Activated naive CD4-positive, alpha-beta T cell treated with Interleukin-2 at 50 U/mL for 16 hours (primary cell): ENCODE measurements around the gene PRAC1.

ENCODE experiments used
- DNase-seq: peaks from one replicate; pipeline ENCODE4 v3.0.0-alpha.2; 2020

PRAC1 gene

GRCh38 chr17:48722201-48722907 is at the start of gene PRAC1:
Gene PRAC1, minus strand, starts transcription at chr17:48722518. Its CDS starts 126 bp downstream, at chr17:48722392.
- no peak for DNase-seq

DNA sequence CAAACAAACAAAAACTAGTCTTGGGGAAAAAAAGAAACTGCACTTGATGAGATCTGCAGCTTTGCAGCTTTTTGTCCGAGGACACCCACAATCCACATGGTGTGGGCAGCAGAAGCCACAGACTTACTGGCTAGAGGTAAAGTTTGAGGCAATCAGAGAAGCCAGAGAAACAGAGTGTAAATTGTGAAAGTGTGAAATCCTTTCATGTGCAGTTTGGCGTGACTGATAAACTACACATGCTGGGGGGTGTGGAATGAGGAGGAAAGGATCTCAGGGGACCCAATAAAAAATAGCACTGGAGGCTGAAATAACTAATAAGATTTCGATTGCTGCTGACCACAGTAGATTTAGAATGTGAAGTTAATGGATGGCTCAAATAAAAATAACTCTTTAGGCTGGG is 48.6 kb upstream of the PRAC1 start:
- no peak for DNase-seq

- no peak for DNase-seq
These were observed 46.8 kb upstream of the PRAC1 start for GRCh38 chr17:48769009-48769675.

DNA sequence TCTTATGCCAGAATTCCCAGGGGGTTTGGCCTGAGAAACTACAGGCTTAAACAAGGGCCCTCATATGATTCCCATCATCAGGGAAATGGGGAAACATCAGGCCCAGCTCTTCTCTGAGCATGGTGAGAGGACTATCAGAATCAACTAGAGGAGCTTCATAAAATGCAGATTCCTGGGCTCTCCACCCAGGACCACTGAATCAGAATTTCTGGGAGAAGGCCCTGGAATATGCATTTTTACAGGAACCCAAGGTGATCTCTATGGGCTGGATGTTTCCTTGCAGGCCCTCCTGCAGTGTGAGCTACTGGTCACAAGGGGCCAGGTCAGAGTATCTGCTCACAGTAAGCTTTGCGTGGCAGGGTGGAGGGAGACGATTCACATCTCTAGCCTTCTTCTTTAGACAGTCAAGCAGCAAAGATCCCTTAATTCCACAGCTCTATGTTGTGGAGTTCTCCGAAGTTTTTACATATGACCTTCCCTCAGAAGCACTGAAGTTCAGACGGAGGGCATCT is 45.0 kb upstream of the PRAC1 start:
- no peak for DNase-seq

DNA sequence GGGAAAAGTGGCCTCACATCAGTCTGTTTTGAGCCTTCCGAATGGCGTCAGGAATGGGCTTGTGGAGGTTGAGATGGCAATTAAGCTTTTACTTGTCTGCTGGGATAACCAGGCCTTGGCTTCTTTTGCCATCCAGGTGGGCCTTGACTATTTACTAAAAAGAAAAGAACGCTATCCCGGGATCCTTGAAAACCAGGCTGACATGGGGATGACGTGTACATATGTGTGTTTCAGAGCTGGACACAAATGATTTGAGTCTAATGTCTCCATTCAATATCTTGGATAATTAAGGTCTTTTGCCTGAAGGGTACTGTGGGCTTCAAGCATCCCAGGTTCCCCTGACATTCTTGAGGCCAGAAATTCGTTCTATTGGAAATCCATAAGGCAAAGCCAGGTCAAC is 38.8 kb upstream of the PRAC1 start:
- DNase-seq = no peak

DNA sequence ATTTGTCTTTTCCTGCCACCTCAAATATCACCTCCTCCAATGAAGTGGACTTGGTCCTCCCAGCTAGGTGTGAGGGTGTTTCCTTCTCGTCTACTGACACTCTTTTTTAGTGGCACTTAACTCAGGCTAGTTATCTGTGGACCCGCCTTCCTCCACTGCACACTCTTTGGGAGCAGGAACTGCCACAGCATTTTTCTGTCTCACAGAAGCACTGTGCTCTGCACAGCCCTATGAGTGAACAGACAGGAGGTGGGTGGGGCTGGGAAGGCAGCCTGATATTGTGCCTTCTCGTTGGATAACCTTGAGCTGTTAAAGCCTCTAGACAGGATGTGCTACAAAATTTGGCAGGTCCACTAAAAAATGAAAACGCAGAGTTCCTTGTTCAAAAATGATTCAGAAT is 38.1 kb upstream of the PRAC1 start:
- DNase-seq = no peak

- DNase-seq = no peak
These were observed 37.0 kb upstream of the PRAC1 start for GRCh38 chr17:48759288-48759687.

DNA sequence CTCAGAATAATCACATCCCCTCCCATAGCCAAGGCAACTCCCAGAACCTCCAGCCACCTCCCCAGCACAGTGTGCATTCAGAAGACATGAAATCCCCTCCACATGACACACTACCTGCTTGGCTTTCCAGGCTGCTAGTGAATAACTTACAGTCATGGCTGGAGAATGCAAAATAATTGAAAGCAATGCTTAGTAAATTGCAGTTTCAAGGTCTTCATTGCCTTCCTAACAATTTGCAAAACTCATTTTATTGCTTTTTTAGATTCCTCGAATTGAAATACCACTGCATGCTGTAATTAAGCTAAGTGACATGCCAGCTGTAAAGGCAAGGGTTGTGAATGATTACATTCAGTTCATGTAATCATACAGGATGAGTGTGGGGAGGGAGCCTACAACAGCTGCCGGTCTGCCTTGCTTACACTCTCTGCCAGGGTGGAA is 35.2 kb upstream of the PRAC1 start:
- DNase-seq = no peak

- DNase-seq = no peak
These were observed 34.5 kb upstream of the PRAC1 start for GRCh38 chr17:48756830-48757251.

DNA sequence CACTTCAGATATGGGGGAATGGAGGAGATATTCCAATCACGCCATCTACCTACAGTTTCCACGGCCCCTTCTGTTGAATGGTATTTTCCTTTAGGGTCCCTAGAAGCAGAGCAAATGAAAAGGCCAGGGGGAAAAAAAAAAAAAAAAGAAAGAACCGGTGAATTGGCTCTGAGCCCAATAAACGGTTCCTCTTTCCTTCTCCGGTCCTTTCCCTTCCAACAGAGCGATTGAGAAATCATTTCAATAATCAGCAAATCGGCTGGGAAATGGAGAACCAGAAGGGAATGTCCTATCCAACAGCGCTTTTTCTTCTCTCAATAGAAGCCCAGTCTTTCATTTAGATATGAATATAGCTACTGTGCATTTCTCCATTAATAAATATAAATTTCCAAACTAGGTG is 33.0 kb upstream of the PRAC1 start:
- DNase-seq = no peak

DNA sequence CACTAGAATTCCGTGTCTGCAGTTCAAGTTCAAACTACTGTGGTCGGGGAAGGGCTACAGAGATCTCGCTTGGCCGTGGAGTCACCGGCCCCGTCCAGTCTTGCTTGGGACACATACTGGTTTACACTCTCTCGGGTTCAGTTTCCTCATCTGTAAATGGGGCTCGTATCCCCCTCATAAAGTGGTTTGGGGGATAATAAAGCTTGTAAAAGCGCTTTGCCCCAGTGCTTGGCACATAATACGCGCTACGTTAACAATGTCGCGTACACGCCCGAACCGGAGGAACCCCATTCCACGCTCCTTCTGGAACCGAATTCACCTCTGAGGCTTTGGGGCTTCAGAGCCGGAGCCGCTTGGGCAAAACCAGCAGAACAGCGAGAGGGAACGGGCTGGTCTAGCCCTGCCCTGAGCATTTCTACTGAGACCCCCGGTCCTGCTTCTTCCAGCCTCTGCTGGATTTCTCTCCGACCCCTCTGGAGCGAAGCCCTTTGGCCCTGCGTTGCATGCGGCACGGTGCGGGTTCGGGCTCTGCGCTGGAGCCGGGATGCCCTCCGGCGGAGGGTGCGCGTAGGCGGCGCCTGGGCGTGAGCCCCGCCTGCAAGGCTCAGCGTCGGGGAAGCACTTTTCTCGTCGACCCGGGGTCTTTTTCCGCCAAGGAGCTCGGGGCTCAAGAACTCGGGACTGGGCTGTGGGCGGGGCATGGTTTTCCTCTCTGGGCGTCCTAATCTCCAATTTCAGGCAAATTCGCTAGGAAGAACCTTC is 32.4 kb upstream of the PRAC1 start:
- DNase-seq = no peak

GRCh38 chr17:48753794-48754499 is 31.6 kb upstream of the PRAC1 start:
- DNase-seq = no peak

- DNase-seq = no peak
These were observed 30.3 kb upstream of the PRAC1 start for GRCh38 chr17:48752399-48753288.

GRCh38 chr17:48751733-48752398 is 29.5 kb upstream of the PRAC1 start:
- no peak for DNase-seq

DNA sequence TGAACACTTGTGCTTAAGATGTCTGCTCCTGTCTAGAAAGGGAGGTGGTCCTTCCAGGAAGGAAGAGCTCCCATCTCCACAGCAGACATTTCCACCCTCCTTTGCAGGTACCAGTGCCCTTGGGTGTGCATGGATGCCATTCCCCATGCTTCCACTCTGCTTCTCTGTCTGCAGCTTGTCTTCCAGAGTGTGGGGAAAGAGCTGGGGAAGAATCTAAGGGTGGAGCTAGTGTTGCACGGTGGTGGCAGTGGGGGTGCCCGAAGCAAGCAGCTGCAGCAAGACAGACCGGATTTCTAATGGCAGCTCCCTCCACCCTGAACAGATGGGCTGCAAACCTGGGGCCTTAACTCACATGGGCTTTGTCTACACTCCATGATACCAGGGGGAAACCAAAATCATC is 28.9 kb upstream of the PRAC1 start:
- DNase-seq = no peak

- DNase-seq = no peak
These were observed 27.6 kb upstream of the PRAC1 start for GRCh38 chr17:48749621-48750553.

DNA sequence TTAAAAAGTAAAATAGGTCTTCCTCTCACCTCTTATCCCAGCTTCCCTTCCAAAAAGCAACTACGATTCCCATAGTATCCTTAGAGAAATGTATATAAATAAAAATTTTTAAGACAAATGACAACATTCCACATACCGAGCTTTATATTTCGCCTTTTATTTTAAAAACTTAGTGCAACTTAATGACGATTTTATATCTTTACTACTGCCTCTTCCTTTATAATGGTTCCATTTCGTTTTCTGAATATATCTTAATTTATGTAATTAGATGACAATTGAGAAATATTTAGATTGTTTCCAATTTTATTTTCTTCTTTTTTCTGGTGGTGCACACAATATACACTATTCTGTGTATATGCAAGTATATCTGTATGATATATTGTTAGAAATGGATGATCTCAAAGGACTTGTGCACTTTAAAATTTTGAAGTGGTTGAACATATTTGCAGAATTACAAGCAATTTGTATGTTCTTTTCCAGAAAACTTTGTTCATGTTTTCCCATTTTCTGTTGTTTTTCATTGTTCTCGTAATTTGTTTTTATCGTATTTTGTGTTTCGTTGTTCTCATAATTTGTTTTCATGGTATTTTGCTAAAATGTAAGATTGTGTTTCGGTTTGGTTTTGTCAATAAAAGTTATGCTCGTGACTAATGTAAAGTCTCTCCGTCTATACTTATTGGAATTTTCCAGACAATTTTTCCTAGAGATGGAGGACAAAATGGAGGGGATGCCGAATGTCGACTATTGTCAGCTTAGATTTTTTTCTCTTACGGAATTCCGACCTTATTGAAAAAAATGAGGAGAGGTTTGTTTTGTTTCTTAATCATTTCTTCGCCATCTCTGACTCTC is 26.6 kb upstream of the PRAC1 start:
- DNase-seq = no peak

DNA sequence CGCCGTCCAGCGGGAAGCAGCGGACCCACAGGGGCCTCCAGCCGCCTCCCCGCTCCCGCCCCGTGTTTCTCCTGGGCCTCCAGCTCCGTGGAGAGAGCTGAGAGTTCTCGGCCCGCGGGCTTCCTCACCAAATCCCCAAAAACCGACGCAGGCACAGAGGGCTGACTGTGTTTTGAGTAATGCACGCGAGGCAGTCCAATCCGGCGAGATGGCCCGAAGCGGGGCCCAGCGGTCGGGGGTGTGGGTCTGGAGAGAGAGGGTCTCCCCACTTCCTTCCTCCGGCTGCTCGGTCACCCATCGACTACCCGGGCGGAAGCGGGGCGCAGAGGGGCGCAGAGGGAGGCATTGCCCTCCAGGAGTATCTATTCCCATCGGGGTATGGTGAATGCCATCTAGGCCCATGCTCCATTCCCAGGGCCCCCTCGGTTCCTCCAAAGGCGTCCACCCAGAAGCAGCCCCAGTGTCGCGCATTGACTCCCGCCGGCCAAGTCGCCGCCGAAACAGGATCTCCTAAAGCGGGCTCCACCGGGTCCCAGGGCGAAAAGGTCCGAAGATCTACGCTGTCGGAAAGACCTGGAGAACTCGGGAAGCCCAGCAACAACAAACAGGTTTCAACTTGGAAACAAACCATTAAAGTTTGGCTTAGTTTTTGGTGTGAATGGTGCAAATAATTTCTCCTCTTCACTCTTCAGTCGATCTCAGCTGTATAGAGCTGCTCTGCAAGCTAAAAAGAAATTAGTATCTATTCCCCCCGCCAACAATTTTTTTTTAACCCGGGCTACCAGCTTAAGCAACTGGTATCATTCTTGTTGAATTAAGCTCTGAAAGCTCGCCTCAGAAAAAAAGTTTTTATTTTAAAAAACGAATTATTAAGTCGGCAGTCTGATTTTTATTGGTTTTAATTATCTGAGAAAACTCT is 25.4 kb upstream of the PRAC1 start:
- DNase-seq = no peak
